A673 (cell line): ENCODE data around the gene TIMM13. TPM values are rescaled to one million over a fixed set of nuclear protein-coding genes. Genes with fewer than 3 reads are reported as not detected.
"Not testable (repeated sequence)": the region's sequence is repeated elsewhere in the genome, so short reads cannot be mapped to it uniquely, and the experiment has no call there.

Source experiments
- BruUV-seq: library from RNA; stranded (reverse); fragments of 400-500 nt; replicated peaks from 2 replicates; lab custom pipeline; 2021; lab: Mats Ljungman, UMichigan
- CTCF ChIA-PET: fragments of 300-600 bp; sonication (Branson Sonifier 250); formaldehyde crosslinking; loops from one replicate; lab custom pipeline; 2022; ENCODE audit warnings: antibody characterized with exemption; lab: Charles Lee
- POLR2A ChIA-PET: fragments of 300-600 bp; sonication (Branson Sonifier 250); formaldehyde crosslinking; loops from one replicate; lab custom pipeline; 2022; ENCODE audit warnings: antibody characterized with exemption; ENCODE audit not compliant: low non-redundant PET; lab: Charles Lee
- DNase-seq: peaks from one replicate; pipeline ENCODE4 v3.0.0-alpha.2; 2015; ENCODE audit warnings: low spot score
- H3K27ac ChIP-seq: fragments of 200-600 bp; sonication (generic); 2 replicates; pipeline ENCODE4 v1.5.1; 2016; ENCODE audit warnings: mixed run types, low read depth, mild to moderate bottlenecking, mixed read lengths, antibody characterized with exemption, low read length; ENCODE audit not compliant: poor library complexity, severe bottlenecking
- H3K27me3 ChIP-seq: fragments of 200-600 bp; sonication (generic); replicated peaks from 2 replicates; pipeline ENCODE4 v1.6.1; 2017; ENCODE audit warnings: mixed run types, low read depth, mild to moderate bottlenecking, mixed read lengths, antibody characterized with exemption, low read length; ENCODE audit not compliant: insufficient read depth, poor library complexity
- H3K36me3 ChIP-seq: fragments of 200-600 bp; sonication (generic); 2 replicates; pipeline ENCODE4 v1.6.1; 2016; ENCODE audit warnings: mixed run types, mild to moderate bottlenecking, mixed read lengths, antibody characterized with exemption, low read length; ENCODE audit not compliant: insufficient read depth, poor library complexity, severe bottlenecking
- H3K4me1 ChIP-seq: fragments of 200-600 bp; sonication (generic); 2 replicates; pipeline ENCODE4 v1.6.1; 2017; ENCODE audit warnings: mixed run types, mild to moderate bottlenecking, mixed read lengths, antibody characterized with exemption, low read length; ENCODE audit not compliant: insufficient read depth, poor library complexity, severe bottlenecking
- H3K4me3 ChIP-seq: fragments of 200-600 bp; sonication (generic); 2 replicates; pipeline ENCODE4 v1.5.1; 2016; ENCODE audit warnings: low read depth, mixed run types, mild to moderate bottlenecking, mixed read lengths, low read length; ENCODE audit not compliant: poor library complexity, severe bottlenecking
- H3K9me3 ChIP-seq: fragments of 200-600 bp; sonication (generic); 2 replicates; pipeline ENCODE4 v1.6.1; 2016; ENCODE audit warnings: mixed run types, low read depth, mild to moderate bottlenecking, mixed read lengths, antibody characterized with exemption, low read length; ENCODE audit not compliant: poor library complexity, severe bottlenecking
- EZH2 ChIP-seq: fragments of 200-600 bp; sonication (generic); IDR thresholded peaks from 2 replicates; pipeline ENCODE4 v1.6.1; 2017; ENCODE audit warnings: borderline replicate concordance, low read depth, mild to moderate bottlenecking, mixed read lengths, antibody characterized with exemption, low read length; ENCODE audit not compliant: poor library complexity, severe bottlenecking
- intact Hi-C: fragments of 100-400 bp; cut with micrococcal nuclease; formaldehyde crosslinking; loops from one replicate; pipeline ENCODE4 v1.10.0; 2022; ENCODE audit not compliant: unreplicated experiment
- total RNA-seq: library from RNA; stranded (reverse); gene quantifications from 2 replicates; pipeline ENCODE4 v1.2.3, GENCODE V29; 2021
- TF ChIP-seq, protein P1 (sequence below): fragments of 300-800, 200-600 bp; sonication (generic); conservative IDR thresholded peaks from 2 replicates; pipeline ENCODE4 v1.5.1; 2017; ENCODE audit warnings: low read depth, mild to moderate bottlenecking, antibody characterized with exemption, low read length, moderate library complexity, mixed read lengths

The TIMM13 gene
- total RNA-seq, 1 experiment from 2014 or later, result 213 TPM

GRCh38 chr19:2469102-2469914, 41.9 kb upstream of the TIMM13 start:
- Histone ChIP-seq H3K27ac (peak overlapping the region; percentile 62), H3K9me3 (no peaks in the 10 kb centered on the region), H3K36me3 (no peaks in the 10 kb centered on the region), H3K27me3 (no peaks in the 10 kb centered on the region), H3K4me1 (peaks cover 12% of the 10 kb centered on the region), H3K4me3 (no peak overlapping the region)
- ChIA-PET POLR2A (interaction anchor here (0.7 kb wide), 2 partner anchors 9 to 15 kb away, joined by 4 to 6 read pairs; no protein-coding TSS in a partner anchor), CTCF (interaction anchor here (0.5 kb wide), 1 partner anchor 31 kb away, joined by 5 read pairs; no protein-coding TSS in a partner anchor)
- intact Hi-C loops, result no loop called here
- peak; percentile 92 for DNase-seq
- no peak for TF ChIP-seq EZH2
- TF ChIP-seq, protein P1, sequence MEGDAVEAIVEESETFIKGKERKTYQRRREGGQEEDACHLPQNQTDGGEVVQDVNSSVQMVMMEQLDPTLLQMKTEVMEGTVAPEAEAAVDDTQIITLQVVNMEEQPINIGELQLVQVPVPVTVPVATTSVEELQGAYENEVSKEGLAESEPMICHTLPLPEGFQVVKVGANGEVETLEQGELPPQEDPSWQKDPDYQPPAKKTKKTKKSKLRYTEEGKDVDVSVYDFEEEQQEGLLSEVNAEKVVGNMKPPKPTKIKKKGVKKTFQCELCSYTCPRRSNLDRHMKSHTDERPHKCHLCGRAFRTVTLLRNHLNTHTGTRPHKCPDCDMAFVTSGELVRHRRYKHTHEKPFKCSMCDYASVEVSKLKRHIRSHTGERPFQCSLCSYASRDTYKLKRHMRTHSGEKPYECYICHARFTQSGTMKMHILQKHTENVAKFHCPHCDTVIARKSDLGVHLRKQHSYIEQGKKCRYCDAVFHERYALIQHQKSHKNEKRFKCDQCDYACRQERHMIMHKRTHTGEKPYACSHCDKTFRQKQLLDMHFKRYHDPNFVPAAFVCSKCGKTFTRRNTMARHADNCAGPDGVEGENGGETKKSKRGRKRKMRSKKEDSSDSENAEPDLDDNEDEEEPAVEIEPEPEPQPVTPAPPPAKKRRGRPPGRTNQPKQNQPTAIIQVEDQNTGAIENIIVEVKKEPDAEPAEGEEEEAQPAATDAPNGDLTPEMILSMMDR, result no peak
- BruUV-seq, result no TSS peak

DNA sequence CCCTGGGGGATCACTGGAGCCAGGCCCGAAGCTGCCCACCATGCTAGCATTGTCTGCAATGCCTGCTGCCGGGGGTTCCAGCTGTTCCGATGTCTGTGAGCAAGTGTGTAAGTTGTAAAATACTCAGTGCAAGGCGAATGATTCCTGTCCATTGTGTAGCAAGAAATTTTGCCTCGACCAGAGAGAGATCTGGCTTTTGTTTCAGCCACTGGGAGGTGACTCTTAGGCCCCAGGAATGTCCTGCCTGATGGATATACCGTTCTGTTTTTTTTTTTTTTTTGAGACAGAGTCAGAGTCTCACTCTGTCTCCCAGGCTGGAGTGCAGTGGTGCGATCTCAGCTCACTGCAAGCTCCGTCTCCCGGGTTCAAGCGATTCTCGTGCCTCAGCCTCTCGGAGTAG, 41.2 kb upstream of the TIMM13 start:
- ChIA-PET CTCF (no interaction called here), POLR2A (no interaction called here)
- intact Hi-C loops, result no loop called here
- no peaks in the 10 kb centered on the region for H3K27me3 ChIP-seq
- H3K4me3 ChIP-seq, result no peak overlapping the region
- H3K27ac ChIP-seq, result peak overlapping the region; percentile 62
- peaks cover 11% of the 10 kb centered on the region for H3K4me1 ChIP-seq
- no peak for DNase-seq
- H3K36me3 ChIP-seq, result no peaks in the 10 kb centered on the region
- no peaks in the 10 kb centered on the region for H3K9me3 ChIP-seq
- TF ChIP-seq, protein P1, result no peak
- TF ChIP-seq EZH2, result no peak
- BruUV-seq, result no TSS peak

- H3K27me3 ChIP-seq, result no peaks in the 10 kb centered on the region
- intact Hi-C loops, result no loop called here
- H3K36me3 ChIP-seq, result no peaks in the 10 kb centered on the region
- ChIA-PET POLR2A (no interaction called here), CTCF (no interaction called here)
- H3K4me1 ChIP-seq, result peaks cover 15% of the 10 kb centered on the region
- TF ChIP-seq EZH2, result no peak
- TF ChIP-seq, protein P1, result no peak
- BruUV-seq, result no TSS peak
- no peak for DNase-seq
- peak overlapping the region; percentile 58 for H3K27ac ChIP-seq
- no peak overlapping the region for H3K4me3 ChIP-seq
- H3K9me3 ChIP-seq, result no peaks in the 10 kb centered on the region
Observed at GRCh38 chr19:2464389-2464788, 37.0 kb upstream of the TIMM13 start.

DNA sequence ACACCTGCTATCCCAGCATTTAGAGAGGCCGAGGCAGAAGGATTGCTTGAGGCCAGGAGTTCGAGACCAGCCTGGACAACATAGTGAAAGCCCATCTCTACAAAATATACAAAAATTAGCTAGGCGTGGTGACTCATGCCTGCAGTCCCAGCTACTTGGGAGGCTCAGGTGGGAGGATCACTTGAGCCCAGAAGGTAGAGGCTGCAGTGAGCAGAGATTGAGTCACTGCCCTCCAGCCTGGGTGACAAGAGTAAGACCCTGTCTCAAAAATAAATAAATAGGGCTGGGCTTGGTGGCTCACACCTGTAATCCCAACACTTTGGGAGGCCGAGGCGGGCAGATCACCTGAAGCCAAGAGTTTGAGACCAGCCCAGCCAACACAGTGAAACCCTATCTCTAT, 36.3 kb upstream of the TIMM13 start:
- H3K36me3 ChIP-seq, POLR2A ChIA-PET, BruUV-seq, H3K4me3 ChIP-seq, H3K9me3 ChIP-seq, intact Hi-C loops, H3K4me1 ChIP-seq, DNase-seq, H3K27me3 ChIP-seq: not testable (repeated sequence)
- peak overlapping the region; percentile 87 for H3K27ac ChIP-seq
- CTCF ChIA-PET, result interaction anchor here (0.6 kb wide), 1 partner anchor 173 kb away, joined by 3 read pairs; no protein-coding TSS in a partner anchor
